Measurements from ENCODE around the gene ENO4. TPM values are rescaled to one million over a fixed set of nuclear protein-coding genes. Genes with fewer than 3 reads are reported as not detected.

The ENO4 gene
- total RNA-seq, 1 donor from 2014 or later: not detected

GRCh38 chr10:116917481-116917880 is 68.2 kb downstream of the ENO4 start:
- no peak for ATAC-seq

DNA sequence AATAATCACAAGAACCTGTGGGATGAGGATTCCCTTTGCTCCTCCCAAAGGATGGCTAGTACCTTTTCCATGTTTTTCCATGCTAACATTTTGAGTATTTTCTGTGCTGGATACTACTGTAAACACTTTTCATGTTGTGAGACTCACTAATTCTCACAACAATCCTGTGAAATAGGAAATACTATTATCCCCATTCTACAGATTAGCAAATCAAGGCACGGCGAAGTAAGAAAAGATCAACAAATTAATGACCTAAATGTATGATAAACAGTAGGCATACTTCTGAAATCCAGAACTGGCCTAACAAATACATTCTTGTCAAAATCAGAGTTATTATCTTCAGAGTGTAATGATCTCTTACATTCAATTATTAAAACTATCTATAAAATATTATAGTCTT is 69.3 kb downstream of the ENO4 start:
- ATAC-seq: no peak

GRCh38 chr10:116919164-116919563 is 69.9 kb downstream of the ENO4 start:
- no peak for ATAC-seq

DNA sequence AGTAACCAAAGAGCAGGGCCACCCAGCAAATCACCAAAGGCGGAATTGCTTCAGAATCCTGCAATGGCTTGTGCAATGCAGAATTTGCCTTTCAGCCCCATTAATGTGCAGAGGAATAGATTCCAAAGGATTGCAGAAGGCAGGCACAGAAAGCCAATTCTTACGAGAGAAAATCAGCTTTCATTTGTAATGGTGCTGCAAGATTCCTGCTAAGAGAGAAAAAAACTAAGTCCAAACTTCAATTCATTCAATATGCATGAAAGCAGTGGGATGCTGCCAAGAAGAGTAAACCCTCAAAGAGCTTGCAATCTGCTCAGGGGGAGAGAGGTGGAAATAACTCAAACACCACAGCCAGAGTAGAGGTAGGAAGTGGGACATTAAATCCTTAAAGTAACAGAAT is 70.4 kb downstream of the ENO4 start:
- ATAC-seq: no peak

DNA sequence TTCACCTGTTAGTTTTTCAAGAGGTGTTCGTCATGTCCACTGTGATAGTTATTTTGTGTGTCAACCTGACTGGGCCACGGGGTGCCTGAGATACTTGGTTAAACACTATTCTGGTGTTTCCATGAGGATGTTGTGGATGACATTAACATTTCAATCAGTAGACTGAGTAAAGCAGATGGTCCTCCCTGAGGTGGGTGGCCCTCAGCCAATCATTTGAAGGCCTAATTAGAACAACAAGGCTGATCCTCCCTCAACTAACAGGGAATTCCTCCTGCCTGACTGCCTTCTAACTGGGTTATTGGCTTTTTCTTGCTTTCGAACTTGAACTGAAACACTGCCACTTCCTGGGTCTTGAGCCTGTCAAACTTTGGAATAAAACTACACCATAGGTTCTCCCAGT is 75.8 kb downstream of the ENO4 start:
- no peak for ATAC-seq

- ATAC-seq: no peak
Measured at GRCh38 chr10:116926426-116926825, 77.1 kb downstream of the ENO4 start.

- no peak for ATAC-seq
Measured at GRCh38 chr10:116931806-116932205, 82.5 kb downstream of the ENO4 start.

Other genes with a start within 250 kb of the ENO4 start
- gene PNLIPRP2, start 228.5 kb upstream of the ENO4 start, total RNA-seq: not detected
- 3.9 TPM for gene HSPA12A, start 106.9 kb upstream of the ENO4 start, total RNA-seq
- gene SHTN1, start 155.7 kb downstream of the ENO4 start, total RNA-seq: 23.9 TPM

Measured in esophagus mucosa (tissue), 1 donor.